Peyer's patch (tissue), 4 donors: Measurements from ENCODE around the gene LRBA. TPM values are rescaled to one million over a fixed set of nuclear protein-coding genes. Genes with fewer than 3 reads are reported as not detected.
A peak's percentile ranks its signal among the peaks of the same experiment; 100 is the strongest.
"Not testable (repeated sequence)": the region's sequence is repeated elsewhere in the genome, so short reads cannot be mapped to it uniquely, and the experiment has no call there.

Source experiments
- DNase-seq, 3 donors: peaks; one replicate each; pipeline ENCODE4 v3.0.0-alpha.2; 2017 to 2019
- H3K27ac ChIP-seq, 4 donors: fragments of 200-600 bp; sonication (generic); one replicate each; pipeline ENCODE4 v1.5.1; 2016 to 2019
- H3K27me3 ChIP-seq, 2 donors: fragments of 200-600 bp; sonication (generic); one replicate each; pipeline ENCODE4 v1.5.1; 2019
- H3K36me3 ChIP-seq, 3 donors: fragments of 200-600 bp; sonication (generic); one replicate each; pipeline ENCODE4 v1.5.1; 2016 to 2019
- H3K4me1 ChIP-seq, 4 donors: fragments of 200-600 bp; sonication (generic); one replicate each; pipeline ENCODE4 v1.5.1; 2016 to 2019
- H3K4me3 ChIP-seq, 4 donors: fragments of 200-600 bp; sonication (generic); 1 replicate in 3 of 4; 2 replicates in 1 of 4; pipeline ENCODE4 v1.5.1; 2016 to 2019; ENCODE audit warnings: mild to moderate bottlenecking in 1 of 4
- H3K9me3 ChIP-seq, 4 donors: fragments of 200-600 bp; sonication (generic); one replicate each; pipeline ENCODE4 v1.5.1; 2016 to 2019; ENCODE audit warnings: mild to moderate bottlenecking in 1 of 4
- POLR2A ChIP-seq, 2 donors: fragments of 450-650 bp; IDR thresholded peaks; one replicate each; pipeline ENCODE4 v1.5.1; 2017; ENCODE audit warnings: antibody characterized with exemption in 2 of 2, mild to moderate bottlenecking in 2 of 2, moderate library complexity in 2 of 2
- total RNA-seq, 4 donors: library from RNA; depleted of rRNA; stranded (reverse); fragments of >200 nt; gene quantifications; one replicate each; pipeline ENCODE4 v1.1.0, GENCODE V29; 2016
- TF ChIP-seq, protein P1 (sequence below), 6 experiments: fragments of 450-650 bp in 4 of 6; fragments of 200-600 bp in 2 of 6; sonication (generic) in 1 of 6; IDR thresholded peaks; one replicate each; pipeline ENCODE4 v1.5.1; 2017 to 2019; ENCODE audit warnings: antibody characterized with exemption in 6 of 6, mild to moderate bottlenecking in 3 of 6, moderate library complexity in 1 of 6

The LRBA gene
- total RNA-seq, 4 donors from 2014 or later: 71.5 to 120 (median 91.7) TPM

DNA sequence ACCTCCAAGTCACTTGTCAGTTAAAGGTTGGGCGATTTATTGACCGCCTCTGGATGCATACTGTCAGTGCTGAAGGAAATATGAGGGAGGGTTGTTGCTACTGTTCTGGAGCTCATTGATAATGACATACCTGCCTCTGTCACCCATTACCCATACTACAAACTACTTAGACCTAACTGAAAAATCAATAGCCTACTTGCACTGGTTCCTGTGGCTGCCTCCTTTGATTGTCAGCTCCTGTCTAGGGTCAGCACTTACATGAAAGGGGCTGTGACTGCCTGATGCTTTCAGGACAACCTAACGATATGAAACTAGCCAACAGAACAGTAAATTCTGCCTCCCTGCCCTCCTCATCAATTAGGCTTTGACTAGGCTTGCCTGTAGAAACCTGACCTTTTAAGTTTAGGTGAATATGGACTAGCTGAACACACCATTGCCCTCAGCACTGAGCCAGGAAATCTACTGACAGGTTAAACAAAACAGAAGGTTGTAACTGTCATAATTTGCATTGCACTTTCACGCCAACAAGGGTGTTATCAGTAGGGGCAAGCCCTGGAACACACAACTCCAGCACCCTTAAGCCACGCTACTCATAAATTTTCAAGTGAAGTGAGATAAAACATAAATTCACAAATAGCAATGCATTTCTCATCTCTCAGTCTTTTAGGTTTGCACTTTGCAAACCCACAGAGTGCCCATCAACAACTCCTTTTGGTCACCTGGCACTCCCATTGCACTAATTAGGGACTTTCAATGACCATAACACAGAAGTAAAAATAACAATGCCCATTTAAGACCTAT lies 442.2 kb downstream of the LRBA start:
- peaks cover 0 to 7% (median 0%) of the 10 kb centered on the region in 4 donors for H3K4me1 ChIP-seq
- peak overlapping the region in 1 of 4 donors; percentile 33 for H3K27ac ChIP-seq
- H3K27me3 ChIP-seq: no peaks in the 10 kb centered on the region
- TF ChIP-seq, protein P1, sequence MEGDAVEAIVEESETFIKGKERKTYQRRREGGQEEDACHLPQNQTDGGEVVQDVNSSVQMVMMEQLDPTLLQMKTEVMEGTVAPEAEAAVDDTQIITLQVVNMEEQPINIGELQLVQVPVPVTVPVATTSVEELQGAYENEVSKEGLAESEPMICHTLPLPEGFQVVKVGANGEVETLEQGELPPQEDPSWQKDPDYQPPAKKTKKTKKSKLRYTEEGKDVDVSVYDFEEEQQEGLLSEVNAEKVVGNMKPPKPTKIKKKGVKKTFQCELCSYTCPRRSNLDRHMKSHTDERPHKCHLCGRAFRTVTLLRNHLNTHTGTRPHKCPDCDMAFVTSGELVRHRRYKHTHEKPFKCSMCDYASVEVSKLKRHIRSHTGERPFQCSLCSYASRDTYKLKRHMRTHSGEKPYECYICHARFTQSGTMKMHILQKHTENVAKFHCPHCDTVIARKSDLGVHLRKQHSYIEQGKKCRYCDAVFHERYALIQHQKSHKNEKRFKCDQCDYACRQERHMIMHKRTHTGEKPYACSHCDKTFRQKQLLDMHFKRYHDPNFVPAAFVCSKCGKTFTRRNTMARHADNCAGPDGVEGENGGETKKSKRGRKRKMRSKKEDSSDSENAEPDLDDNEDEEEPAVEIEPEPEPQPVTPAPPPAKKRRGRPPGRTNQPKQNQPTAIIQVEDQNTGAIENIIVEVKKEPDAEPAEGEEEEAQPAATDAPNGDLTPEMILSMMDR (IDR thresholded peaks at IDR 0.05): no peak
- H3K9me3 ChIP-seq: no peaks in the 10 kb centered on the region
- no peaks in the 10 kb centered on the region for H3K36me3 ChIP-seq
- H3K4me3 ChIP-seq: no peak overlapping the region
- DNase-seq: no peak

DNA sequence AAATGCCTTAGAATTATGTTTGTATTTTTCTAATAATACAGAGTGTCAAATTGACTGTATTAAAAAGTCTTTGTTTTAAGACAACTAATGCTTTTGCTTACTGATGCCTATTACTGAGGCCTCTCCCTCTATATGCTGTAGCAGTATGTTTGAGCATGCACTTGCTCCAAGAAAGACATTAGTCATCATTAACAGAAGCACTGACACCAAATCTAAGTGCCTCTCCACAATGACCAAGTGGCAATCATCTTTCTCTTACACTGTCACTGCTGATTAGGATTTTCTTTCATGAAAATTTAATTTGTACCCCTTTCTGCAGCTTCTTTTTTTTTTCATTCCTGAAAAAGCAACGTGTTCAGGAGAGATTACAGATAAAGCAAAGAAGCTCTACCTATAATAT lies 444.2 kb downstream of the LRBA start:
- no peaks in the 10 kb centered on the region for H3K36me3 ChIP-seq
- H3K9me3 ChIP-seq: no peaks in the 10 kb centered on the region
- no peak for DNase-seq
- H3K27me3 ChIP-seq: no peaks in the 10 kb centered on the region
- H3K27ac ChIP-seq: no peak overlapping the region
- TF ChIP-seq, protein P1 (IDR thresholded peaks at IDR 0.05): no peak
- no peak for TF ChIP-seq POLR2A (IDR thresholded peaks at IDR 0.05)
- H3K4me1 ChIP-seq: peaks cover 0 to 7% (median 0%) of the 10 kb centered on the region in 4 donors
- H3K4me3 ChIP-seq: no peak overlapping the region

DNA sequence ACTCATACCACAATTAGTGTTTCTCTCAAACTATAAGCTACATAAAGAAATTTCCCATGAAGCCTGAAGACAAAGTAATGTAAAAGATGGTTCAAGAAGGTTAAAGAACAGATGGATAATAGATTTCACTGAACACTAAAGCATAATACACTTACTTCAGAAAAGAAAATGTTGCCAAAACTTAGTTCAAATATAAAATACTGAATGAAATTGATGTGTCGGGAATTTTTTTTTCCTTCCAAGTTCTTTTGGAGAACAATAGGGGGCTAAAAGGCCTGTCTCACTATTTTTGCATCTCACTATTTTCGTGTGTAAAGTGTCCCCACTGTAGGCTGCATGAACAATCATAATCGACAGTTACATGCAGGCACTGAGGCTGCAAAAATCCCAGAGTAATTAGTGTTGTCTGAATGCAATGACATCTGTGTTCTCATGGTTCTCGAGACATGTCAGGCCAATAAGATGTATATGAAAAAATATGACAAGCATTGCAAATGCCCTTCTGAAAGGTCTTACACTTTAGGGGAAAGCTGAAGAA lies 445.0 kb downstream of the LRBA start:
- peak overlapping the region in 1 of 4 donors; percentile 7 for H3K27ac ChIP-seq
- TF ChIP-seq, protein P1 (IDR thresholded peaks at IDR 0.05): no peak
- TF ChIP-seq POLR2A (IDR thresholded peaks at IDR 0.05): no peak
- peaks cover 0 to 7% (median 0%) of the 10 kb centered on the region in 4 donors for H3K4me1 ChIP-seq
- DNase-seq: no peak
- H3K27me3 ChIP-seq: no peaks in the 10 kb centered on the region
- H3K36me3 ChIP-seq: peaks cover 0 to 3% (median 0%) of the 10 kb centered on the region in 3 donors
- no peaks in the 10 kb centered on the region for H3K9me3 ChIP-seq
- H3K4me3 ChIP-seq: no peak overlapping the region

DNA sequence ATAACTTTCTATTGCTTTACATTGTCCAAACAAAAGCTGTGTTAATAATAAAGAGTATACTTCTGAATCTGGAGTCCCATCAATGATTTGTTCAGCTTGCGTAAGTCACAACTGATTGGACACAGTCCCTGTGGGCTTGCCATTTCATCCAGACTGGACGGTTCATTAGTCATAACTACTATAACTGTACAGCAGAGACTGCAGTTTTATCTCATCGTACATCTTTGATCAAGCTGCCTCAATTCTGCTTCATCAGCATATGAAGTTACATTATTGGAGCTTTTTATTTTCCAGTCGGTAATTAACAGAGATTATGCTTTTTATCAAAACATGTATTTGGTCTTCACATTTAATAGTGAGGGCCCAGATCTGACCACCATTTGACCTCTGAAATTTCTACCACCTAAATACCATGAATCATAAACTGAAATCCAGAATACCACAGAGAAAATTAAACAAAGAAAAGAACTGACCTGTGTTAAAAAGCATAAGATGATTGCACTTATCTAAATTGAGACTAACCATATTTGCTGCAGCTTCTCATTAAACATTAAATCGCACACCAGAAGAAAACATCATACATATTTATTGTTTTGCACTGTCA lies 445.6 kb downstream of the LRBA start:
- DNase-seq: no peak
- peak overlapping the region in 1 of 4 donors; percentile 7 for H3K27ac ChIP-seq

DNA sequence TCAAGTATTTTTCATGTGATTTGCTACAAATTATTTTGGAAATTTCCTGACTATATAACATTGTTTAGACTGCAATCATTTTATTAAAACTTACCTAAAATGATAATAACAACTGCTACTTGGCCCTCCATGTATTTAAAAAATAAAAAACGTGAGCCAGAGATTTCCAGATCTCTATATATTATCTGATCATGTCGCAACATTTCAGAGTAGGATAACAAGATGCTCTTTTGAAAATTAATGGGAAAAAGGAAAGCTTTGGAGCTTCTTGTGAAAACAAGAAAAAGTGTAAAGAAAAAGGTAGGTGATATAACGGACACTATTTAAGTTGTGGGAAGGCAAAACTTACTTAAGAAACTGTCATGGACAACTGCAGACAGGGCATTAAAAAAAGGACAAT lies 448.0 kb downstream of the LRBA start:
- no peak overlapping the region for H3K4me3 ChIP-seq
- H3K36me3 ChIP-seq: peaks cover 0 to 7% (median 0%) of the 10 kb centered on the region in 3 donors
- no peak for DNase-seq
- TF ChIP-seq POLR2A (IDR thresholded peaks at IDR 0.05): no peak
- TF ChIP-seq, protein P1 (IDR thresholded peaks at IDR 0.05): no peak
- H3K4me1 ChIP-seq: no peaks in the 10 kb centered on the region
- no peaks in the 10 kb centered on the region for H3K9me3 ChIP-seq
- no peaks in the 10 kb centered on the region for H3K27me3 ChIP-seq
- H3K27ac ChIP-seq: no peak overlapping the region

More for the DNA sequence above, 445.6 kb downstream of the LRBA start:
- H3K4me3 ChIP-seq: no peak overlapping the region
- no peaks in the 10 kb centered on the region for H3K9me3 ChIP-seq
- no peaks in the 10 kb centered on the region for H3K27me3 ChIP-seq
- H3K36me3 ChIP-seq: peaks cover 0 to 7% (median 0%) of the 10 kb centered on the region in 3 donors
- H3K4me1 ChIP-seq: peaks cover 0 to 7% (median 0%) of the 10 kb centered on the region in 4 donors
- TF ChIP-seq POLR2A (IDR thresholded peaks at IDR 0.05): no peak
- TF ChIP-seq, protein P1 (IDR thresholded peaks at IDR 0.05): no peak

DNA sequence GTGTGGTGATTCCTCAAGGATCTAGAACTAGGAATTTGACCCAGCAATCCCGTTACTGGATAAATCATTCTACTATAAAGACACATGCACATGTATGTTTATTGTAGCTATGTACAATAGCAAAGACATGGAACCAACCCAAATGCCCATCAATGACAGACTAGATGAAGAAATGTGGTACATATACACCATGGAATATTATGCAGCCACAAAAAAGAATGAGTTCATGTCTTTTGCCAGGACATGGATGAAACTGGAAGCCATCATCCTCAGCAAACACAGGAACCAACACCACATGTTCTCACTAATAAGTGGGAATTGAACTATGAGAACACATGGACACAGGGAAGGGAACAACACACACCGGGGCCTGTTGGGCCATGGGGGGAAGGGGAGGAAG lies 450.1 kb downstream of the LRBA start:
- not testable (repeated sequence) for H3K4me3 ChIP-seq, H3K4me1 ChIP-seq, H3K36me3 ChIP-seq, H3K27ac ChIP-seq, H3K9me3 ChIP-seq, DNase-seq, H3K27me3 ChIP-seq
